DND-41 (cell line): ENCODE measurements around the gene HDAC3.

ENCODE experiments used
- ATAC-seq: fragments of 200-7000 bp; cut with Tn5 transposase; 3 replicates; pipeline ENCODE4 v1.9.1; 2021; ENCODE audit warnings: low read depth; ENCODE audit not compliant: insufficient read depth
- DNase-seq: peaks from one replicate; pipeline ENCODE4 v3.0.0-alpha.2; 2020
- H2AFZ ChIP-seq: 2 replicates; pipeline ENCODE4 v1.6.0; 2012; ENCODE audit warnings: low read depth, low read length
- H3K27ac ChIP-seq: 2 replicates; pipeline ENCODE4 v1.5.1; 2012; ENCODE audit warnings: low read length, inconsistent platforms
- H3K27me3 ChIP-seq: fragments of 200-600 bp; sonication (generic); 2 replicates; pipeline ENCODE4 v1.6.0; 2012; ENCODE audit warnings: low read length, mild to moderate bottlenecking, inconsistent platforms; ENCODE audit not compliant: insufficient read depth, poor library complexity
- H3K36me3 ChIP-seq: 2 replicates; pipeline ENCODE4 v1.5.1; 2012; ENCODE audit warnings: low read length, inconsistent platforms; ENCODE audit not compliant: insufficient read depth
- H3K4me1 ChIP-seq: 2 replicates; pipeline ENCODE4 v1.5.1; 2012; ENCODE audit warnings: mild to moderate bottlenecking, low read length; ENCODE audit not compliant: insufficient read depth
- H3K4me2 ChIP-seq: 2 replicates; pipeline ENCODE4 v1.6.0; 2012; ENCODE audit warnings: mild to moderate bottlenecking, moderate library complexity, low read length, inconsistent platforms; ENCODE audit not compliant: insufficient read depth
- H3K4me3 ChIP-seq, 2 experiments: fragments of 200-600 bp in 1 of 2; shearing (Covaris generic) in 1 of 2; 2 replicates each; pipeline ENCODE4 v1.5.1; 2012 to 2016; ENCODE audit warnings: inconsistent platforms in 2 of 2, low read length in 2 of 2, mild to moderate bottlenecking in 2 of 2, low read depth in 1 of 2, moderate library complexity in 1 of 2
- H3K79me2 ChIP-seq: 2 replicates; pipeline ENCODE4 v1.6.0; 2012; ENCODE audit warnings: low read length, inconsistent platforms; ENCODE audit not compliant: insufficient read depth
- H3K9ac ChIP-seq: 2 replicates; pipeline ENCODE4 v1.6.0; 2012; ENCODE audit warnings: low read depth, mild to moderate bottlenecking, inconsistent platforms, low read length, moderate library complexity
- H3K9me3 ChIP-seq: 2 replicates; pipeline ENCODE4 v1.5.1; 2012; ENCODE audit warnings: low read length, moderate library complexity, mild to moderate bottlenecking, inconsistent platforms; ENCODE audit not compliant: insufficient read depth, severe bottlenecking
- H4K20me1 ChIP-seq: 2 replicates; pipeline ENCODE4 v1.6.0; 2012; ENCODE audit warnings: low read length; ENCODE audit not compliant: insufficient read depth
- CTCF ChIP-seq: IDR thresholded peaks from 2 replicates; pipeline ENCODE4 v1.5.1; 2012; ENCODE audit warnings: borderline replicate concordance, low read length, moderate library complexity, mild to moderate bottlenecking; ENCODE audit not compliant: poor library complexity, severe bottlenecking; ENCODE audit errors: extremely low read depth
- EZH2 ChIP-seq: IDR thresholded peaks from 3 replicates; pipeline ENCODE4 v1.6.1; 2012; ENCODE audit warnings: borderline replicate concordance, low read depth, mild to moderate bottlenecking, moderate library complexity, low read length, inconsistent platforms; ENCODE audit not compliant: severe bottlenecking

The HDAC3 gene

GRCh38 chr5:141647851-141648250 lies 11.2 kb upstream of the HDAC3 start:
- H3K9ac ChIP-seq: no peak overlapping the region
- H4K20me1 ChIP-seq: no peaks in the 10 kb centered on the region
- no peak overlapping the region for H2AFZ ChIP-seq
- H3K9me3 ChIP-seq: no peaks in the 10 kb centered on the region
- peaks cover 4% of the 10 kb centered on the region for H3K27me3 ChIP-seq
- no peak overlapping the region for H3K4me2 ChIP-seq
- TF ChIP-seq EZH2 (no peak), CTCF (no peak)
- H3K79me2 ChIP-seq: no peaks in the 10 kb centered on the region
- H3K36me3 ChIP-seq: no peaks in the 10 kb centered on the region
- H3K4me1 ChIP-seq: no peaks in the 10 kb centered on the region
- DNase-seq (no peak), ATAC-seq (no peak)
- H3K4me3 ChIP-seq: no peak overlapping the region
- no peak overlapping the region for H3K27ac ChIP-seq

GRCh38 chr5:141647242-141647641 lies 10.6 kb upstream of the HDAC3 start:
- Histone ChIP-seq H3K79me2 (no peaks in the 10 kb centered on the region), H4K20me1 (no peaks in the 10 kb centered on the region), H3K36me3 (no peaks in the 10 kb centered on the region), H3K9ac (no peak overlapping the region), H3K27me3 (peaks cover under 1% of the 10 kb centered on the region), H3K4me1 (no peaks in the 10 kb centered on the region), H3K27ac (no peak overlapping the region), H3K4me3 (no peak overlapping the region), H2AFZ (no peak overlapping the region), H3K4me2 (no peak overlapping the region), H3K9me3 (no peaks in the 10 kb centered on the region)
- ATAC-seq (no peak), DNase-seq (no peak)
- TF ChIP-seq CTCF (no peak), EZH2 (no peak)

- Histone ChIP-seq H3K79me2 (no peaks in the 10 kb centered on the region), H3K9me3 (no peaks in the 10 kb centered on the region), H3K4me2 (no peak overlapping the region), H3K9ac (no peak overlapping the region), H3K4me1 (no peaks in the 10 kb centered on the region), H3K4me3 (no peak overlapping the region), H4K20me1 (no peaks in the 10 kb centered on the region), H3K27me3 (no peaks in the 10 kb centered on the region), H3K36me3 (no peaks in the 10 kb centered on the region), H3K27ac (no peak overlapping the region), H2AFZ (no peak overlapping the region)
- ATAC-seq (no peak), DNase-seq (no peak)
- no peak for TF ChIP-seq EZH2
- TF ChIP-seq CTCF: no peak
Measured at GRCh38 chr5:141646026-141646425, 9.4 kb upstream of the HDAC3 start.

GRCh38 chr5:141641634-141642267 lies 5.1 kb upstream of the HDAC3 start:
- no peak for ATAC-seq
- H3K9me3 ChIP-seq: no peaks in the 10 kb centered on the region
- peaks cover 13% of the 10 kb centered on the region for H3K4me1 ChIP-seq
- DNase-seq: no peak
- H2AFZ ChIP-seq: no peak overlapping the region
- no peaks in the 10 kb centered on the region for H3K36me3 ChIP-seq
- H3K27ac ChIP-seq: no peak overlapping the region
- no peak for TF ChIP-seq EZH2
- TF ChIP-seq CTCF: peak; percentile 7
- no peak overlapping the region for H3K4me3 ChIP-seq
- no peak overlapping the region for H3K9ac ChIP-seq
- no peak overlapping the region for H3K4me2 ChIP-seq
- H3K79me2 ChIP-seq: no peaks in the 10 kb centered on the region
- no peaks in the 10 kb centered on the region for H3K27me3 ChIP-seq
- H4K20me1 ChIP-seq: 0 out of 2 replicates have a peak, but pooled peaks cover 3% of the 10 kb centered on the region
